Measurements from ENCODE around the gene TEX53. TPM values are rescaled to one million over a fixed set of nuclear protein-coding genes. Genes with fewer than 3 reads are reported as not detected.

TEX53 gene
- total and polyA plus RNA-seq, 2 experiments from 2014 or later: 0.44 TPM; not detected in 1

GRCh38 chr9:114682846-114683245, 25.2 kb upstream of the TEX53 start:
- Histone ChIP-seq H3K4me1 (ENCODE audit: insufficient read depth) (peaks cover 5% of the 10 kb centered on the region), H3K4me2 (no peak overlapping the region), H3K27me3 (no peaks in the 10 kb centered on the region), H3K27ac (no peak overlapping the region), H3K36me3 (replicated peaks; ENCODE audit: insufficient read depth, low read depth) (no peaks in the 10 kb centered on the region), H4K20me1 (ENCODE audit: insufficient read depth, poor library complexity, severe bottlenecking) (no peaks in the 10 kb centered on the region), H3K9me3 (ENCODE audit: low read depth) (no peaks in the 10 kb centered on the region), H2AFZ (no peak overlapping the region), H3K9me2 (replicated peaks; ENCODE audit: insufficient read depth) (no peaks in the 10 kb centered on the region), H3K4me3 (no peak overlapping the region), H3K79me2 (no peaks in the 10 kb centered on the region)
- WGBS (ENCODE audit: low lambda C conversion rate, missing lambda C conversion rate): 76% methylated on average over 3 of the region's 3 CpGs
- no peak for DNase-seq (ENCODE audit: low spot score)
- TF ChIP-seq EZH2 (IDR thresholded peaks at IDR 0.05; ENCODE audit: borderline replicate concordance) (no peak), EZH2phosphoT487 (IDR thresholded peaks at IDR 0.05; ENCODE audit: low read depth, severe bottlenecking, unreplicated experiment) (no peak), CTCF (IDR thresholded peaks at IDR 0.05; ENCODE audit: poor library complexity) (no peak)

- H3K4me2 ChIP-seq: no peak within 1 kb of the TSS
- no peaks in the 10 kb centered on the region for H3K9me2 ChIP-seq (replicated peaks; ENCODE audit: insufficient read depth)
- no peaks in the 10 kb centered on the region for H3K79me2 ChIP-seq
- WGBS (ENCODE audit: low lambda C conversion rate, missing lambda C conversion rate): 68% methylated on average over 8 of the region's 8 CpGs
- no peaks in the 10 kb centered on the region for H3K36me3 ChIP-seq (replicated peaks; ENCODE audit: insufficient read depth, low read depth)
- peak; percentile 57 for TF ChIP-seq CTCF (IDR thresholded peaks at IDR 0.05; ENCODE audit: poor library complexity)
- TF ChIP-seq EZH2phosphoT487 (IDR thresholded peaks at IDR 0.05; ENCODE audit: low read depth, severe bottlenecking, unreplicated experiment): no peak
- no peak for TF ChIP-seq EZH2 (IDR thresholded peaks at IDR 0.05; ENCODE audit: borderline replicate concordance)
- DNase-seq (ENCODE audit: low spot score): peak; percentile 83
- H2AFZ ChIP-seq: no peak within 1 kb of the TSS
- H3K27ac ChIP-seq: no peak within 1 kb of the TSS
- H3K9me3 ChIP-seq (ENCODE audit: low read depth): no peaks in the 10 kb centered on the region
- H4K20me1 ChIP-seq (ENCODE audit: insufficient read depth, poor library complexity, severe bottlenecking): no peaks in the 10 kb centered on the region
- H3K27me3 ChIP-seq: no peaks in the 10 kb centered on the region
- no peak within 1 kb of the TSS for H3K4me3 ChIP-seq
- peaks cover 12% of the 10 kb centered on the region for H3K4me1 ChIP-seq (ENCODE audit: insufficient read depth)
Measured at GRCh38 chr9:114681594-114682332, 24.2 kb upstream of the TEX53 start, which contains the start of gene TEX48. TSS of gene TEX48 (minus strand) at chr9:114682192. CDS start at chr9:114671723, 10,469 bp downstream.

- H3K27me3 ChIP-seq: no peaks in the 10 kb centered on the region
- H3K9me3 ChIP-seq (ENCODE audit: low read depth): no peaks in the 10 kb centered on the region
- H3K4me2 ChIP-seq: no peak overlapping the region
- H3K9me2 ChIP-seq (replicated peaks; ENCODE audit: insufficient read depth): no peaks in the 10 kb centered on the region
- H3K4me3 ChIP-seq: no peak overlapping the region
- H4K20me1 ChIP-seq (ENCODE audit: insufficient read depth, poor library complexity, severe bottlenecking): no peaks in the 10 kb centered on the region
- DNase-seq (ENCODE audit: low spot score): no peak
- TF ChIP-seq EZH2 (IDR thresholded peaks at IDR 0.05; ENCODE audit: borderline replicate concordance) (no peak), EZH2phosphoT487 (IDR thresholded peaks at IDR 0.05; ENCODE audit: low read depth, severe bottlenecking, unreplicated experiment) (no peak), CTCF (IDR thresholded peaks at IDR 0.05; ENCODE audit: poor library complexity) (no peak)
- no peak overlapping the region for H3K27ac ChIP-seq
- 77% methylated on average over 8 of the region's 8 CpGs for WGBS (ENCODE audit: low lambda C conversion rate, missing lambda C conversion rate)
- no peaks in the 10 kb centered on the region for H3K79me2 ChIP-seq
- H2AFZ ChIP-seq: no peak overlapping the region
- H3K36me3 ChIP-seq (replicated peaks; ENCODE audit: insufficient read depth, low read depth): no peaks in the 10 kb centered on the region
- peaks cover 13% of the 10 kb centered on the region for H3K4me1 ChIP-seq (ENCODE audit: insufficient read depth)
Measured at GRCh38 chr9:114680259-114681001, 22.8 kb upstream of the TEX53 start.
